Psoas muscle (tissue), 8 donors: Measurements from ENCODE around the gene SGMS1. TPM values are rescaled to one million over a fixed set of nuclear protein-coding genes. Genes with fewer than 3 reads are reported as not detected.

Experiments used
- ATAC-seq, 4 donors: fragments of 200-7000 bp; cut with Tn5 transposase; one replicate each; pipeline ENCODE4 v1.9.1; 2020; ENCODE audit warnings: moderate library complexity in 3 of 4, mild to moderate bottlenecking in 2 of 4
- DNase-seq, 2 donors: peaks; one replicate each; pipeline ENCODE4 v3.0.0-alpha.2; 2020
- H3K27ac ChIP-seq: fragments of 200-600 bp; one replicate; pipeline ENCODE4 v1.8.0; 2022
- H3K27me3 ChIP-seq, 3 donors: fragments of 200-600 bp in 1 of 3; one replicate each; pipeline versions ENCODE4 v1.6.1 to v1.8.0; 2013 to 2022; ENCODE audit warnings: low read length in 2 of 3, mild to moderate bottlenecking in 2 of 3, moderate library complexity in 1 of 3; ENCODE audit not compliant: insufficient read depth in 3 of 3
- H3K36me3 ChIP-seq, 2 donors: fragments of 200-600 bp in 1 of 2; one replicate each; pipeline versions ENCODE4 v1.6.1 to v1.8.0; 2013 to 2022; ENCODE audit warnings: low read depth in 1 of 2, mild to moderate bottlenecking in 1 of 2, moderate library complexity in 1 of 2; ENCODE audit not compliant: insufficient read depth in 1 of 2
- H3K4me1 ChIP-seq: fragments of 200-600 bp; one replicate; pipeline ENCODE4 v1.8.0; 2022
- H3K4me3 ChIP-seq: fragments of 200-600 bp; one replicate; pipeline ENCODE4 v1.8.0; 2022; ENCODE audit warnings: mild to moderate bottlenecking
- H3K9me3 ChIP-seq: fragments of 200-600 bp; one replicate; pipeline ENCODE4 v1.8.0; 2022
- CTCF ChIP-seq: fragments of 200-600 bp; IDR thresholded peaks from one replicate; pipeline ENCODE4 v1.8.0; 2022; ENCODE audit warnings: antibody characterized with exemption
- WGBS, 3 donors: extraction: QIAGEN DNeasy Blood & Tissue Kit; methylation state at CpG; one replicate each; pipeline versions ENCODE4 v1.1.6 to v1.1.7; 2013; 5-methylcytosine and 5-hydroxymethylcytosine counted together
- intact Hi-C, 2 donors: fragments of 100-400 bp; cut with DNase I; formaldehyde crosslinking; loops; one replicate each; pipeline versions ENCODE4 v1.11.0 to v1.14.2; 2022
- polyA plus RNA-seq, 3 donors: library from polyadenylated mRNA; stranded (reverse); fragments of 200-250 nt; gene quantifications; one replicate each; pipeline ENCODE4 v1.2.3, GENCODE V29; 2013
- total RNA-seq, 4 donors: library from RNA; stranded (reverse); fragmentation: NEBNext Ultra II Directional in 2 of 4; extraction: Animal tissue kit (Norgen Biotek cat#: 25700) in 2 of 4; gene quantifications; one replicate each; pipeline versions ENCODE4 v1.2.1 to v1.2.4, GENCODE V29; 2021 to 2023
- donor health status: healthy with polysubstance abuse.
- donor health status: DM: no; HTN: no; CAD: no; lungs with moderate emphysema.
- donor health status: Bipolar disorder and iron deficiency.
- donor health status: healthy.
- donor health status: DM: yes; HTN: yes; CAD: no.
- donor health status: DM: no; HTN: no; CAD: no.
- donor health status: DM: no; HTN: no; CAD: no.
- donor health status: DM: yes; HTN: yes; CAD: no.

The SGMS1 gene
- total and polyA plus RNA-seq, 7 donors: 6.2 to 16.7 (median 11.3) TPM

DNA sequence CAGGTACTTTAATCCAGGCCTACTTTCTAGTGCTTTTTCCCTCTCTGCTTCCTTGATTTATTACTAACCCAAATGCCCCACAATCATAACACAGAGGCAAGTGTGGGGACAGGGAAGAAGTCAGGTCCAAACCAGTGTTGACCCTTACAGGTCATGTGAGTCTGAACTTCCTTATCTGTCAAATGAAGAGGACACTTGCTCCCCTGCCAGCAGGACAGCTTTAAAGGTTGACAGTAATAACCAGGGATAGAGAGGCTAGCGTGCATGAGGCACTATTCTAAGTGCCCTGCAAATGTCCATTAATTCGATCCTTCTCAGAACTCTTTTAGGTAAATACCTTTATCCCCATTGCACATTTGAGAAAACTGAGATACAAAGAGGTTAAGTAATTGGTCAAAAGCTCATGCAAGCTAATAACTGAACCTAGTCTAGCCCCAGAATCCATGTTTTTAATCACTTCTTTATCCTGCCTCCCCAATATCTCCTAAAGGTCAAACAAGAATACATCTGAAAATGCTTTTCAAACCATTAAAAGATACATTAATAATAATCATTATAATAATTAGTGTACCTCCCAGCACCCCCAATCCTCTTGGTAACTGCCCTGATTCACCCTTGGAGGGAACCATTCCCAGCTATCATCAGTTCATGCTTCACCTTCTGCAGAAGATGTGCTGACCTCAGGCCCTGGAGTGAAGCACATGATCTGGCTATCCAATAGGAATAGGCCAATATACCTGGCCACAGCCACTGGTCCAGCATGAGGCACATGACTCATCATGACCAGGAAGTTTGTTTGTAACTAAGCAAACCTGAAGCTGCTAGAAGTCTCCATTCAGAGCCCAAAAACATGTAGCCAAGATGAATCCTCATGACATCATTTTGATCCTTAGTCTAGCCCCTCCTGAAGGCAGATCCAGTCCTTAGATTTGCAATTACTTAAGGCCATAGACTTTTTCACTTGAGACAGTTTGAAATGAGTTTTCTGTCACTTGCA lies 40.7 kb downstream of the SGMS1 start:
- Histone ChIP-seq H3K36me3 (peaks cover 0 to 8% of the 10 kb centered on the region in 2 donors), H3K4me1 (peaks cover 43% of the 10 kb centered on the region), H3K27ac (no peak overlapping the region), H3K27me3 (no peaks in the 10 kb centered on the region), H3K4me3 (no peak overlapping the region), H3K9me3 (no peaks in the 10 kb centered on the region)
- intact Hi-C loops: no loop called here
- peak in 1 of 4 donors; percentile 45 for ATAC-seq
- TF ChIP-seq CTCF: no peak
- no peak for DNase-seq
- 67 to 96% (median 68%) methylated on average over 2 of the region's 2 CpGs for WGBS, 3 donors

- no peak overlapping the region for H3K4me3 ChIP-seq
- no peaks in the 10 kb centered on the region for H3K9me3 ChIP-seq
- no peak for ATAC-seq
- TF ChIP-seq CTCF: no peak
- H3K4me1 ChIP-seq: peaks cover 53% of the 10 kb centered on the region
- DNase-seq: no peak
- intact Hi-C loops: no loop called here
- H3K27ac ChIP-seq: no peak overlapping the region
- H3K27me3 ChIP-seq: no peaks in the 10 kb centered on the region
- WGBS, 3 donors: 78 to 89% (median 86%) methylated on average over 5 of the region's 5 CpGs
- H3K36me3 ChIP-seq: peaks cover 0 to 4% of the 10 kb centered on the region in 2 donors
These were observed 41.7 kb downstream of the SGMS1 start for GRCh38 chr10:50582046-50582445.

DNA sequence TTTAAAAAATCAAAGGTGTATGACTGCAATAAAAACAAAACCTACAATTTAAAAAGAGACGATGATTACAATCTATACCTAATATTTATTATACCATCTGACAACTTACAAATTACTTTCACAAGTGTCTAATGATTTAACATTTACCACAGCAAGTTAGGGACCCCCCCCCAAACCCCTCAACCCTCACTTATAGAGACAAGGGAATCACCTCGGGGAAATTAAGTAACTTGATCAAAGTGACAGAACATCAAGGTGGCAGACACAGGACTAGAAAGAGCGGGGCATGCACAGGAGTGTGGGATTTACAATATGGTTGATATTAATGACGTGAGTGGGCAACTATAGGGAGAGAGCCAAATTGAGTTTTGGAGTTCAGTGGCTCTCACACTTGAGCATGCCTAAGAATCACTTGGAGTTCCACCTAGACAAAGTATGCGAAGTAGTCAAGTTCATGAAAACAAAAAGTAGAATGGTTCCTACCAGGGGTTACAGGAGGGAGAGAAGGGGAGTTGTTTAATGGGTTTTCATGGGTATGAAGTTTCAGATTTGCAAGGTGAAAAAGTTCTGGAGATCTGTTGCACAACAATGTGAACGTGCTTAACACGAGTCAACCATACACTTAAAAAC lies 43.4 kb downstream of the SGMS1 start:
- H3K4me3 ChIP-seq: no peak overlapping the region
- no peak for TF ChIP-seq CTCF

GRCh38 chr10:50579491-50580261 lies 44.1 kb downstream of the SGMS1 start:
- Histone ChIP-seq H3K9me3 (no peaks in the 10 kb centered on the region), H3K27ac (no peak overlapping the region), H3K27me3 (no peaks in the 10 kb centered on the region), H3K4me3 (no peak overlapping the region), H3K4me1 (peaks cover 56% of the 10 kb centered on the region), H3K36me3 (no peaks in the 10 kb centered on the region)
- DNase-seq: no peak
- no peak for ATAC-seq
- intact Hi-C loops: loop anchor here in 1 of 2 donors (5.0 kb wide), 1 partner anchor 33 kb away; no protein-coding TSS in a partner anchor
- TF ChIP-seq CTCF: no peak
- 96 to 99% (median 98%) methylated on average over 4 of the region's 4 CpGs for WGBS, 3 donors

More for the DNA sequence above, 43.4 kb downstream of the SGMS1 start:
- Histone ChIP-seq H3K36me3 (no peaks in the 10 kb centered on the region), H3K9me3 (no peaks in the 10 kb centered on the region), H3K27me3 (no peaks in the 10 kb centered on the region), H3K4me1 (peaks cover 56% of the 10 kb centered on the region), H3K27ac (no peak overlapping the region)
- ATAC-seq (no peak), DNase-seq (no peak)
- intact Hi-C loops: no loop called here
- WGBS, 3 donors: 84 to 97% (median 86%) methylated on average over 7 of the region's 7 CpGs
